Dedifferentiated amniotic fluid mesenchymal stem cell (primary cell): Measurements from ENCODE around the gene SLC22A3.
A peak's percentile ranks its signal among the peaks of the same experiment; 100 is the strongest.

Experiments
- DNase-seq: peaks from one replicate; pipeline ENCODE4 v3.0.0-alpha.2; 2016; ENCODE audit errors: extremely low spot score

Gene SLC22A3

GRCh38 chr6:160417550-160417949 lies 69.4 kb downstream of the SLC22A3 start:
- no peak for DNase-seq

GRCh38 chr6:160418370-160418769 lies 70.2 kb downstream of the SLC22A3 start:
- DNase-seq = no peak

- DNase-seq = no peak
These were observed 71.3 kb downstream of the SLC22A3 start for GRCh38 chr6:160419488-160419887.

- no peak for DNase-seq
These were observed 72.2 kb downstream of the SLC22A3 start for GRCh38 chr6:160420253-160420968.

GRCh38 chr6:160420969-160421556 lies 72.9 kb downstream of the SLC22A3 start:
- no peak for DNase-seq

GRCh38 chr6:160421854-160422253 lies 73.7 kb downstream of the SLC22A3 start:
- no peak for DNase-seq

GRCh38 chr6:160424256-160424655 lies 76.1 kb downstream of the SLC22A3 start:
- DNase-seq = no peak

- DNase-seq = no peak
These were observed 78.0 kb downstream of the SLC22A3 start for GRCh38 chr6:160426136-160426535.

- DNase-seq = no peak
These were observed 79.3 kb downstream of the SLC22A3 start for GRCh38 chr6:160427312-160428068.

GRCh38 chr6:160428069-160428430 lies 79.9 kb downstream of the SLC22A3 start:
- no peak for DNase-seq

GRCh38 chr6:160428818-160429619 lies 80.8 kb downstream of the SLC22A3 start:
- DNase-seq = no peak

GRCh38 chr6:160429620-160429895 lies 81.4 kb downstream of the SLC22A3 start:
- DNase-seq = no peak

GRCh38 chr6:160430203-160430602 lies 82.0 kb downstream of the SLC22A3 start:
- DNase-seq = no peak

- DNase-seq = no peak
These were observed 82.6 kb downstream of the SLC22A3 start for GRCh38 chr6:160430751-160431150.

GRCh38 chr6:160431226-160431625 lies 83.0 kb downstream of the SLC22A3 start:
- peak; percentile 57 for DNase-seq

- DNase-seq = no peak
These were observed 83.7 kb downstream of the SLC22A3 start for GRCh38 chr6:160431791-160432404.

GRCh38 chr6:160435935-160436334 lies 87.8 kb downstream of the SLC22A3 start:
- no peak for DNase-seq

GRCh38 chr6:160437154-160437553 lies 89.0 kb downstream of the SLC22A3 start:
- DNase-seq = no peak

GRCh38 chr6:160437775-160438174 lies 89.6 kb downstream of the SLC22A3 start:
- no peak for DNase-seq

- no peak for DNase-seq
These were observed 90.3 kb downstream of the SLC22A3 start for GRCh38 chr6:160438481-160438880.

GRCh38 chr6:160439751-160440150 lies 91.6 kb downstream of the SLC22A3 start:
- DNase-seq = no peak

GRCh38 chr6:160442151-160442550 lies 94.0 kb downstream of the SLC22A3 start:
- no peak for DNase-seq
